K562 (cell line): Measurements from ENCODE around the gene GBF1. TPM values are rescaled to one million over a fixed set of nuclear protein-coding genes. Genes with fewer than 3 reads are reported as not detected.

Source experiments
- ARID1B ChIP-seq: fragments of 450-650 bp; IDR thresholded peaks from 2 replicates; pipeline ENCODE4 v1.6.1; 2016; ENCODE audit warnings: antibody characterized with exemption, mild to moderate bottlenecking, inconsistent platforms
- ARID4B ChIP-seq: sonication (generic); formaldehyde crosslinking; IDR thresholded peaks from 2 replicates; pipeline ENCODE4 v1.8.0; 2022; ENCODE audit warnings: mild to moderate bottlenecking, missing genetic modification reagents
- CBX3 ChIP-seq, 2 experiments: IDR thresholded peaks; 1 replicate in 1 of 2; 2 replicates in 1 of 2; pipeline ENCODE4 v1.6.1; 2012; ENCODE audit warnings: inconsistent platforms in 2 of 2, low read length in 2 of 2, borderline replicate concordance in 1 of 2, control low read depth in 1 of 2
- CCNT2 ChIP-seq: IDR thresholded peaks from 2 replicates; pipeline ENCODE4 v1.6.1; 2011; ENCODE audit warnings: borderline replicate concordance, low read depth, mild to moderate bottlenecking, moderate library complexity, mixed read lengths, low read length; ENCODE audit not compliant: insufficient read length; ENCODE audit errors: extremely low read depth
- CXXC5 ChIP-seq: fragments of 250-450 bp; sonication (Bioruptor Pico); IDR thresholded peaks from 2 replicates; pipeline ENCODE4 v1.8.0; 2022; ENCODE audit warnings: inconsistent platforms, mild to moderate bottlenecking, moderate library complexity
- HNRNPL ChIP-seq: fragments of 200-400 bp; formaldehyde crosslinking; IDR thresholded peaks from 2 replicates; pipeline ENCODE4 v1.6.1; 2017; ENCODE audit warnings: low read depth, mild to moderate bottlenecking, low read length
- MAFG ChIP-seq: fragments of 450-650 bp; conservative IDR thresholded peaks from 2 replicates; pipeline ENCODE4 v1.6.1; 2016; ENCODE audit warnings: missing genetic modification characterization, missing compliant biosample characterization
- MNT ChIP-seq, 2 experiments: fragments of 450-650 bp; conservative IDR thresholded peaks; 2 replicates each; pipeline ENCODE4 v1.6.1; 2017; ENCODE audit warnings: mild to moderate bottlenecking in 2 of 2, moderate library complexity in 2 of 2
- MYNN ChIP-seq, 2 experiments: sonication (generic); formaldehyde crosslinking in 1 of 2; IDR thresholded peaks; 2 replicates each; pipeline versions ENCODE4 v1.5.0 to v1.6.1; 2016 to 2020; ENCODE audit warnings: antibody characterized with exemption in 1 of 2, missing genetic modification reagents in 1 of 2
- NELFE ChIP-seq: IDR thresholded peaks from 2 replicates; pipeline ENCODE4 v1.6.1; 2011; ENCODE audit warnings: mild to moderate bottlenecking; ENCODE audit not compliant: insufficient read depth, insufficient read length
- NFIC ChIP-seq: fragments of 450-650 bp; IDR thresholded peaks from 2 replicates; pipeline ENCODE4 v1.6.1; 2017; ENCODE audit warnings: mild to moderate bottlenecking, inconsistent platforms
- PHF8 ChIP-seq: fragments of 200-600 bp; sonication (generic); IDR thresholded peaks from 2 replicates; pipeline ENCODE4 v1.6.1; 2012; ENCODE audit warnings: mixed run types, mild to moderate bottlenecking, inconsistent platforms, low read length, moderate library complexity, borderline replicate concordance
- POLR2A ChIP-seq: fragments of 450-650 bp; conservative IDR thresholded peaks from 2 replicates; pipeline ENCODE4 v1.6.1; 2016
- SMARCE1 ChIP-seq: fragments of 450-650 bp; IDR thresholded peaks from 2 replicates; pipeline ENCODE4 v1.7.1; 2016; ENCODE audit warnings: mild to moderate bottlenecking
- TAF1 ChIP-seq: IDR thresholded peaks from 2 replicates; pipeline ENCODE4 v1.6.1; 2011; ENCODE audit warnings: mild to moderate bottlenecking, low read length, moderate library complexity; ENCODE audit not compliant: insufficient read depth, control insufficient read depth, severe bottlenecking; ENCODE audit errors: extremely low read depth
- TCF3 ChIP-seq: sonication (generic); formaldehyde crosslinking; IDR thresholded peaks from 2 replicates; pipeline ENCODE4 v1.4.0; 2020; ENCODE audit warnings: mild to moderate bottlenecking, missing genetic modification reagents
- U2AF1 ChIP-seq: fragments of 200-400 bp; formaldehyde crosslinking; optimal IDR thresholded peaks from 2 replicates; pipeline ENCODE3; 2017; ENCODE audit warnings: mild to moderate bottlenecking, low read depth, low read length, moderate library complexity
- polyA plus RNA-seq, 8 experiments: library from polyadenylated mRNA; depleted of rRNA in 4 of 8; stranded (reverse) in 5 of 8; unstranded in 3 of 8; fragments of >200 nt; fragmentation: Nextera tagmentation in 2 of 8; fragmentation: Illumina TruSeq in 1 of 8; extraction: Ambion mirVana in 2 of 8; extraction: Trizol in 1 of 8; gene quantifications; 2 replicates each; pipeline versions ENCODE4 v1.2.1 to v1.2.3, GENCODE V29; 2011 to 2014; ENCODE audit warnings: inconsistent platforms in 1 of 8, missing spikeins in 1 of 8
- total RNA-seq, 7 experiments: library from RNA; depleted of rRNA in 6 of 7; stranded (reverse); fragments of >200 nt in 6 of 7; fragmentation: Illumina TruSeq in 2 of 7; extraction: Trizol in 2 of 7; gene quantifications; 2 replicates each; pipeline versions ENCODE4 v1.2.1 to v1.2.3, GENCODE V29; 2011 to 2021; ENCODE audit warnings: low replicate concordance in 1 of 7
- TF ChIP-seq, protein P1 (sequence below): fragments of 250-450 bp; sonication (Bioruptor Pico); IDR thresholded peaks from 2 replicates; pipeline ENCODE4 v1.4.0; 2020; ENCODE audit warnings: mild to moderate bottlenecking

The GBF1 gene
- total and polyA plus RNA-seq, 9 of the 15 experiments (the other 6 are each of a cell fraction or from before 2014, with no cell fraction given), result 0.69 to 28.0 (median 10.3) TPM

DNA sequence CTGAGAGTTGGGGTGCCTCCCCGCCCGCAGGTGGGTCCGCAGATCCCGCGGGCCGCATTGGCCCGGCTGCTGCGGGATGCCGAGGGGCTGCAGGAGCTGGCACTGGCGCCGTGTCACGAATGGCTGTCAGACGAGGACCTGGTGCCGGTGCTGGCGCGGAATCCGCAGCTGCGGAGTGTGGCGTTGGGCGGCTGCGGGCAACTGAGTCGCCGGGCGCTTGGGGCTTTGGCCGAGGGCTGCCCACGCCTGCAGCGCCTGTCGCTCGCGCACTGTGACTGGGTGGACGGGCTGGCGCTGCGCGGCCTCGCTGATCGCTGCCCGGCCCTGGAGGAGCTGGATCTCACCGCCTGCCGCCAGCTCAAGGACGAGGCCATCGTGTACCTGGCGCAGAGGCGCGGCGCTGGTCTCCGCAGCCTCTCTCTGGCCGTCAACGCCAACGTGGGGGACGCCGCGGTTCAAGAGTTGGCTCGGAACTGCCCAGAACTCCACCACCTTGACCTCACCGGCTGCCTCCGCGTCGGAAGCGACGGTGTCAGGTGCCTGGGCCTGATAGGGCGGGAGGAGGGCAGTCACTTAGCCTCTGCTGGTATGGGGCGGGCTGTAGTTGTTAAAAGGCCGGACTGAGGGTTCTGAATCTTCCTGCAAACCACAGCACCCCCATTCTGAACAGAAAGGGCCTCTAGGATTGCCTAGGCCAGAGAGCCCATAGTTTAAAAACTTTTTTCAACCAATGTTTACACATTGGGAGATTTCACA, 176.6 kb downstream of the GBF1 start (continued):
- TF ChIP-seq, protein P1, sequence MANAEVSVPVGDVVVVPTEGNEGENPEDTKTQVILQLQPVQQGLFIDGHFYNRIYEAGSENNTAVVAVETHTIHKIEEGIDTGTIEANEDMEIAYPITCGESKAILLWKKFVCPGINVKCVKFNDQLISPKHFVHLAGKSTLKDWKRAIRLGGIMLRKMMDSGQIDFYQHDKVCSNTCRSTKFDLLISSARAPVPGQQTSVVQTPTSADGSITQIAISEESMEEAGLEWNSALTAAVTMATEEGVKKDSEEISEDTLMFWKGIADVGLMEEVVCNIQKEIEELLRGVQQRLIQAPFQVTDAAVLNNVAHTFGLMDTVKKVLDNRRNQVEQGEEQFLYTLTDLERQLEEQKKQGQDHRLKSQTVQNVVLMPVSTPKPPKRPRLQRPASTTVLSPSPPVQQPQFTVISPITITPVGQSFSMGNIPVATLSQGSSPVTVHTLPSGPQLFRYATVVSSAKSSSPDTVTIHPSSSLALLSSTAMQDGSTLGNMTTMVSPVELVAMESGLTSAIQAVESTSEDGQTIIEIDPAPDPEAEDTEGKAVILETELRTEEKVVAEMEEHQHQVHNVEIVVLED (CRISPR knock-in tag), result no peak
- TF ChIP-seq ARID1B (0 out of 2 replicates have a peak, but pooled peaks have one; percentile 25), TAF1 (peak; percentile 31), MAFG (tag) (no peak), HNRNPL (peak; percentile 42; the same call in 1 of the 2 replicates), TCF3 (CRISPR knock-in tag) (peak; percentile 64), POLR2A (peak; percentile 51; the same call in 1 of the 2 replicates), MYNN (IDR thresholded peaks at IDR 0.05) (0 out of 2 replicates have a peak, but pooled peaks have one; percentile 17), MYNN (CRISPR knock-in tag; IDR thresholded peaks at IDR 0.05) (no peak), CXXC5 (CRISPR knock-in tag) (peak; percentile 6), MNT (conservative IDR thresholded peaks at IDR 0.05) (no peak), CCNT2 (peak; percentile 43), CBX3 (IDR thresholded peaks at IDR 0.05; ENCODE audit: borderline replicate concordance in 1 of 2, low read length in 2 of 2) (no peak), SMARCE1 (no peak), PHF8 (peak; percentile 44; the same call in 1 of the 2 replicates), U2AF1 (peak; percentile 29), NELFE (no peak), NFIC (no peak; the same call in 1 of the 2 replicates), ARID4B (peak; percentile 57; the same call in 1 of the 2 replicates)
